Sciatic nerve (tissue), 2 donors: ENCODE data around the gene ASAP3. TPM values are rescaled to one million over a fixed set of nuclear protein-coding genes. Genes with fewer than 3 reads are reported as not detected.
"Not testable (repeated sequence)": the region's sequence is repeated elsewhere in the genome, so short reads cannot be mapped to it uniquely, and the experiment has no call there.

ENCODE experiments used
- ATAC-seq: fragments of 200-7000 bp; cut with Tn5 transposase; one replicate; pipeline ENCODE4 v1.9.1; 2020; ENCODE audit warnings: mild to moderate bottlenecking, moderate library complexity
- DNase-seq: peaks from one replicate; pipeline ENCODE4 v3.0.0-alpha.2; 2020; ENCODE audit warnings: low spot score
- intact Hi-C: fragments of 100-400 bp; cut with DNase I; formaldehyde crosslinking; loops from one replicate; pipeline ENCODE4 v1.14.2; 2022
- total RNA-seq: library from RNA; stranded (reverse); fragmentation: NEBNext Ultra II Directional; extraction: Animal tissue kit (Norgen Biotek cat#: 25700); gene quantifications from one replicate; pipeline ENCODE4 v1.2.1, GENCODE V29; 2021
- donor health status: DM: no; HTN: no; CAD: no.
- donor health status: DM: no; HTN: no; CAD: no.

The ASAP3 gene
- total RNA-seq, 1 donor from 2014 or later, result 109 TPM

GRCh38 chr1:23521588-23521987 lies 37.6 kb upstream of the ASAP3 start:
- no peak for ATAC-seq
- intact Hi-C loops, result no loop called here
- DNase-seq, result no peak

DNA sequence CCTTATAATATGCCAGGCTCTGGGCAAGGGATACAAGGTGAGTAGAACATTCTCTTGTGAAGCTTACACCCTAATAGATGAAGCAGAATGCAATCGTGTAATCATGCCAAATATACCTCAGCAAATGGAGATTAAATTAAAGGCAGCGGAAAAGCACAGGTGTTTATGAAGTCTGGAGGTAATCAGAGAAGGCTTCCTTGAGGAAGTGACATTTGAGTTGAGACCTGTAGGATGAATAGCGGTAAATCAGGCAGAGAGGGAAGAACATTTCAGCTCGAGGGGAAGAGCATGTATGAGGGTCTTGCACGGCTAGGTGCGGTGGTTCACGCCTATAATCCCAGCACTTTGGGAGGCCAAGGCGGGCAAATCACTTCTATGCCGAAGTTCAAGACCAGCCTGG lies 33.6 kb upstream of the ASAP3 start:
- ATAC-seq (no peak), DNase-seq (no peak)
- intact Hi-C loops, result no loop called here

DNA sequence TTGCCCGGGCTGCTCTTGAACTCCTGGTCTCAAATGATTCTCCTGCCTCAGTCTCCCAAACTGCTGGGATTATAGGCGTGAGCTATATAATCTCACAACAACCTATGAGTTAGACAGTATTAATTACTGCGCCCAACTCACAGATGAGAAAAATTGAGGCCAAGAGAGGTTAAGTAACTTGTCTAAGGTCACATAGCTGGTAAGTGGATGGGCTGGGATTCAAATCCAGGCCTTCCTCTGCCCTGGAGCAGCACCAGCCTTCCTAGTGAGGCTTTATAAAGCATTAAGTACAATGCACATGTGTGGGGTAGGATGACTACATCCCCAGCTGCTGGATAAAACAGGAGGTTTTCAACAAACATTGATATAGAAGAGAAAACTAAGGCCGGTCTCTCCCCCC lies 31.9 kb upstream of the ASAP3 start:
- DNase-seq (no peak), ATAC-seq (no peak)
- intact Hi-C loops, result no loop called here

GRCh38 chr1:23514111-23514679 lies 30.2 kb upstream of the ASAP3 start:
- intact Hi-C loops, result no loop called here

DNA sequence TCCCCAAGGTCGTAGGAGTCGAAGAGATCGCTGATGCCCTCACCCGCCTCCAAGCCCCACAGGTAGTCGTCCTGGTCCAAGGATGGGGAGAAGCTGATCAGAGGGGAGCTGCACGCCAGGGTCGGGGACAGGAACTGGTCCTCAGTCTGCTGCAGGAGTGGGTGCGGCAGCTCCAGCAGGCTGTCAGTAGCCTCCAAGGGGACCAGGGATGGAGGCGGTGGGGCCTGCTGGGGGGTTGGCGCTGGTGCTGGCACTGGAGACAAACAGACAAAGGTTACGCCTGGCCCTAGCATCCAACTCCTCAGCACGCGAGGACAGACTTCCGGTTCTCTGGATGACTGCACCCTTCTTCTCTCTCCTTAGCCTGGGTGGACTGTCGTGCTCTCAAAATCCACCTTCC lies 25.9 kb upstream of the ASAP3 start:
- DNase-seq, result no peak
- intact Hi-C loops, result no loop called here
- ATAC-seq, result no peak

More at GRCh38 chr1:23514111-23514679, 30.2 kb upstream of the ASAP3 start:
- ATAC-seq (no peak), DNase-seq (no peak)

GRCh38 chr1:23506376-23507107 lies 22.6 kb upstream of the ASAP3 start:
- intact Hi-C loops, result no loop called here

GRCh38 chr1:23505851-23506250 lies 21.9 kb upstream of the ASAP3 start:
- DNase-seq, result no peak
- no peak for ATAC-seq
- intact Hi-C loops, result no loop called here

More at GRCh38 chr1:23506376-23507107, 22.6 kb upstream of the ASAP3 start:
- no peak for DNase-seq
- ATAC-seq, result no peak

DNA sequence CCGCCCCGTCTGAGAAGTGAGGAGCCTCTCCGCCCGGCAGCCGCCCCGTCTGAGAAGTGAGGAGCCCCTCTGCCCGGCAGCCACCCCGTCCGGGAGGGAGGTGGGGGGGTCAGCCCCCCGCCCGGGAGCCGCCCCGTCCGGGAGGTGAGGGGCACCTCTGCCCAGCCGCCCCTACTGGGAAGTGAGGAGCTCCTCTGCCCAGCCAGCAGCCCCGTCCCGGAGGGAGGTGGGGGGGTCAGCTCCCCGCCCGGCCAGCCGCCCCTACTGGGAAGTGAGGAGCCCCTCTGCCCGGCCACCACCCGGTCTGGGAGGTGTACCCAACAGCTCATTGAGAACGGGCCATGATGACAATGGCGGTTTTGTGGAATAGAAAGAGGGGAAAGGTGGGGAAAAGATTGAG lies 20.2 kb upstream of the ASAP3 start:
- intact Hi-C loops, result not testable (repeated sequence)

GRCh38 chr1:23502951-23503350 lies 19.0 kb upstream of the ASAP3 start:
- DNase-seq (no peak), ATAC-seq (no peak)
- intact Hi-C loops, result no loop called here

More for the DNA sequence above, 20.2 kb upstream of the ASAP3 start:
- ATAC-seq, DNase-seq: not testable (repeated sequence)

DNA sequence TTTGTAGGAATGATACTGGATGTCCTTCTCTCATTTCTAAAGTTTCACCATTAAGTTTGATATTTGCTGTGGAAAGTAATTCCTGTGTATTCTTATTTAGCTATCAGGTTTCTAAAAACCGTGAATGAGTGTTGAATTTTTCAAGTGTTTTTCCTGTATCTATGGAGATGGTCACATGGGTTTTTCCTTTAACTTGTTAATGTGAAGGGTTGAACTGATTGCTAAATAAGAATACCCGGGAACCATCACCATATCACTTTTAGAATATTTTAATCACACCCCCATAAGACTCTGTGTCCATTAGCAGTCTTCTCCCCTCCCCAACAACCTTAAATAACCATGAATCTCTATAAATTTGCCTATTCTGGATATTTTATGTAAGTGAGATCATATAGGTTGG lies 16.5 kb upstream of the ASAP3 start:
- intact Hi-C loops, result no loop called here
- DNase-seq (no peak), ATAC-seq (no peak)

GRCh38 chr1:23497777-23498439 lies 13.9 kb upstream of the ASAP3 start:
- ATAC-seq, result peak; percentile 16
- DNase-seq, result no peak
- intact Hi-C loops, result no loop called here

DNA sequence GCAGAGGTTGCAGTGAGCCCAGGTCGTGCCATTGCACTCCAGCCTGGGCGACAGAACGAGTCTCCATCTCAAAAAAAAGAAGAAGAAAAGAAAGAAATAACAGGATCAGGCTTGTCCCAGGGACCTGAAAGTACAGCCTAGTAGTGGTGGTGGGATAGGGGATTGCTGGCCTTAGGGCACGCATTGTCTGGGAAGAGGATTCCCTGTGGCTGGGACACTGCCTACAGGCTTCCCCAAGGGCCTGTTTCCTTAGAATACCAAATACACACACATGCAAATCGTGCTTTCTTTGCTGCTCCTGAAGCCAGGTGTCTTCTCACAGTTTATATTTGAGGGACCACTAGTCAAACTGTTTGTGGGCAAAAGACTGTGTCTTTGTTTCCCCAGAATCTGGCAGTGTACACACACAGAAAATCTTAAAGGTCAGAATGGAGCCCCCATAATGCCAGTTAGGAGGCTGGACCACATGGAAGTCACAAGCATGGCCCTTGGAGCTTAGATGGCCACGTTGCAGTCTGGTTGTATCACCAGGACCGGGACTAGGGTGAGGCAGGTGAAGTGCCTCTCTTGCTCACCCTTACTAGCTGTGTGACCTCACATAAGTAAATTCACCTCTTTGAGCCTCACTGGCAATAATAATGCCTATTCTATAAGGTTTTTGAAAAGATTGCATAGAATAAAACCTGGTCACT lies 12.7 kb upstream of the ASAP3 start:
- intact Hi-C loops, result no loop called here
- ATAC-seq, result peak; percentile 36
- no peak for DNase-seq

DNA sequence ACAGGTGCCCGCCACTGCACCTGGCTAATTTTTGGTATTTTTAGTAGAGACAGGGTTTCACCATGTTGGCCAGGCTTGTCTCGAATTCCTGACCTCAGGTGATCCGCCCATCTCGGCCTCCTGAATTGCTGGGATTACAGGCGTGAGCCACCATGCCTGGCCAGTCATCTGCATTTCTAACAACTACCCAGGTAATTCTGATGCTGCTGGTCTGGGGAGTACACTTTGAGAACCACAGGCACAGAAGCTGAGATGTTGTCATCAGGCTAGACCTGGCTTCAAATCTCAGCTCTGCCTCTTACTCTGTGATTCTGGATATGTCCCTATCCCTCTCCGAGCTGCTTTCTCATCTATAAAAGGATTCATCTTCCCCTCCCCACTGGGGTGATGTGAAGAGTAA lies 10.9 kb upstream of the ASAP3 start:
- ATAC-seq, DNase-seq, intact Hi-C loops: not testable (repeated sequence)

GRCh38 chr1:23492776-23493175 lies 8.8 kb upstream of the ASAP3 start:
- ATAC-seq, intact Hi-C loops, DNase-seq: not testable (repeated sequence)

- intact Hi-C loops, result no loop called here
- ATAC-seq, result no peak
Observed at GRCh38 chr1:23492132-23492720, 8.2 kb upstream of the ASAP3 start.

GRCh38 chr1:23489842-23490241 lies 5.9 kb upstream of the ASAP3 start:
- DNase-seq (no peak), ATAC-seq (no peak)
- intact Hi-C loops, result no loop called here

More at GRCh38 chr1:23492132-23492720, 8.2 kb upstream of the ASAP3 start:
- no peak for DNase-seq

GRCh38 chr1:23485002-23485332 lies 988 bp upstream of the ASAP3 start:
- intact Hi-C loops, result no loop called here
- ATAC-seq, result no peak
- no peak for DNase-seq

DNA sequence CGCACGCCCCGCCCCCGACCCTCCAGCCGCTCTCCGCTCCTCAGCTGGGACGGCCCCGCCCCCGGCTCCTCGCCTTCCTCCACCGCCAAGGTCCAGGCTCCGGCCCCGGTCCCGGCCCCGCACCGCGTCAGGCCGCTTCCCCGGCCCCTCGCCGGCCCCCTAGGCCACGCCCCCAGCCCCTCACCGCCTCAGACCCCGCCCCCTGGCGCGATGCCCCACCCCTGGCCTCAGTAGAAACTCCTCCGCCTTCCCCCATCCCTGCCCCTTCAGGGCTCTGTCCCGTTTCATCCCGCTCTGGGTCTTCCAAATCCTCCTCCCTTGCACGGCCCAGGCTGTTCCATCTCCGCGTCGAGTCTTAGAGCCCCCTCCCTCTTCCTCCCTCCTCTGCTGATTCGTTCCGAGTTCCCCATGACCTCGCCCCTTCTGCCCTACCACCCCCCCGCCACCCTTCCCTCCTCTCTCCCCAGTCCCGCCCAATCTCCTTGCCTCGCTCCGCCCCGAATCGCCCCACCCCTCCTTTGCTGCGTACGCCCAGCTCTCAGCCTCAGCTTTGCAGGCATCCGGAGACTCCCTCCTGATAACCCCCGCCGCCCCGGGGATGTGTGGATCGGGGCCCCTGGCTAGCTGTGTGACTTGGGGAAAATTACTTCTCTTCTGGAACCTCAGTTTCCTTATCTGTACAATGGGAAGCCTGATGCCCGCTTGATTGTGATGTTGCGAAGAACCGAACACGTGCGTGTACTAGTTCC lies 448 bp upstream of the ASAP3 start:
- DNase-seq, result peak; percentile 97
- intact Hi-C loops, result no loop called here
- ATAC-seq, result peak; percentile 93

DNA sequence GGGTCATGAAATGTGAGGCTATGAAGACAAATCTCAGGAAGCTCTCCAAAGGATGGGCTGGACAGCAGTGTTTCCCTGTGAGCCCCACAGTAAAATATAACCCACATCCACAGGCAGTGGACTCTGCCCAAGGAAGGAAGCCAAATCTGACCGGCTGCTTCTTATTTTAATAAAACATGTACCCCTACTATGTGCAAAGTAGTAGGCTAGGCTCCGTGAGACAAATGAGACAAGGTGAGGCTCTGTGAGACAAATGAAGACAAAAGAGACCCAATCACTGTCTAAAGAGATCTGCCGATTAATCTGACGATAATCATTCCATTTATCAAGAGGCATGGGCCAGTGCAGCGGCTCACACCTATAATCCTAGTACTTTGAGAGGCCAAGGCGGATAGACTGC lies 2.1 kb downstream of the ASAP3 start:
- intact Hi-C loops, result loop anchor here (2.0 kb wide), 1 partner anchor 55 kb away; no protein-coding TSS in a partner anchor
- DNase-seq (no peak), ATAC-seq (no peak)
